GM10248 (cell line): ENCODE results near the gene ATP1A4.

Experiments
- CTCF ChIA-PET: fragments of 300-600 bp; sonication (Branson Sonifier 250); formaldehyde crosslinking; extraction: SDS; loops from one replicate; lab custom pipeline; 2021; ENCODE audit warnings: antibody characterized with exemption; lab: Yijun Ruan, JAX
- POLR2A ChIA-PET: fragments of 350-650 bp; sonication (Branson Sonifier 250); formaldehyde crosslinking; extraction: SDS; loops from one replicate; lab custom pipeline; 2020; ENCODE audit warnings: antibody characterized with exemption; lab: Yijun Ruan, JAX
- DNase-seq: peaks from one replicate; pipeline ENCODE4 v3.0.0; 2012; ENCODE audit errors: extremely low spot score
- CTCF ChIP-seq: IDR thresholded peaks from 2 replicates; pipeline ENCODE4 v1.5.1; 2012; ENCODE audit warnings: mild to moderate bottlenecking, low read depth; ENCODE audit errors: extremely low read depth, missing control alignments, control extremely low read depth

Gene ATP1A4

GRCh38 chr1:160157174-160157573, 5.8 kb downstream of the ATP1A4 start:
- ChIA-PET POLR2A (no interaction called here), CTCF (interaction anchor here (1.0 to 1.5 kb wide), 6 partner anchors 10 to 95 kb away, joined by 3 to 5 read pairs (median 3); no protein-coding TSS in a partner anchor)
- DNase-seq, result no peak
- TF ChIP-seq CTCF, result no peak

- CTCF ChIA-PET, result interaction anchor here (1.4 to 2.4 kb wide), 4 partner anchors 49 to 219 kb away, joined by 3 to 7 read pairs (median 4); no protein-coding TSS in a partner anchor
- TF ChIP-seq CTCF, result no peak
- DNase-seq, result no peak
- POLR2A ChIA-PET, result no interaction called here
Observed at GRCh38 chr1:160158031-160158430, 6.6 kb downstream of the ATP1A4 start.

- DNase-seq, result no peak
- ChIA-PET POLR2A (no interaction called here), CTCF (interaction anchor here (1.4 to 2.5 kb wide), 4 partner anchors 35 to 218 kb away, joined by 3 to 8 read pairs (median 5); no protein-coding TSS in a partner anchor)
- TF ChIP-seq CTCF, result no peak
Observed at GRCh38 chr1:160158534-160158933, 7.1 kb downstream of the ATP1A4 start.

- ChIA-PET CTCF (interaction anchor here (1.1 to 3.4 kb wide), 4 partner anchors 33 to 217 kb away, joined by 3 to 16 read pairs (median 8); no protein-coding TSS in a partner anchor), POLR2A (no interaction called here)
- TF ChIP-seq CTCF, result no peak
- DNase-seq, result no peak
Observed at GRCh38 chr1:160159846-160160245, 8.4 kb downstream of the ATP1A4 start.

GRCh38 chr1:160161965-160162705, 10.7 kb downstream of the ATP1A4 start:
- POLR2A ChIA-PET, result no interaction called here
- DNase-seq, result peak; percentile 41
- TF ChIP-seq CTCF, result peak; percentile 46
- CTCF ChIA-PET, result interaction anchor here (0.7 to 4.3 kb wide), 17 partner anchors 15 to 364 kb away, joined by 3 to 17 read pairs (median 4); partner anchors contain the start of gene CASQ1

- POLR2A ChIA-PET, result no interaction called here
- CTCF ChIA-PET, result interaction anchor here (1.2 to 4.3 kb wide), 10 partner anchors 28 to 213 kb away, joined by 3 to 17 read pairs (median 10); partner anchors contain the start of gene CASQ1
- TF ChIP-seq CTCF, result no peak
- DNase-seq, result no peak
Observed at GRCh38 chr1:160162931-160163330, 11.5 kb downstream of the ATP1A4 start.
